Thyroid gland (tissue), 4 donors: ENCODE results near the gene VWA2. TPM values are rescaled to one million over a fixed set of nuclear protein-coding genes. Genes with fewer than 3 reads are reported as not detected.

ENCODE experiments used
- DNase-seq, 2 donors: peaks; one replicate each; pipeline ENCODE4 v3.0.0-alpha.2; 2019
- H3K27ac ChIP-seq, 3 donors: fragments of 200-600 bp; sonication (generic); 1 replicate in 2 of 3; 2 replicates in 1 of 3; pipeline ENCODE4 v1.5.1; 2016 to 2019; ENCODE audit warnings: mild to moderate bottlenecking in 1 of 3, moderate library complexity in 1 of 3
- H3K27me3 ChIP-seq: fragments of 200-600 bp; sonication (generic); one replicate; pipeline ENCODE4 v1.5.1; 2019
- H3K36me3 ChIP-seq, 2 donors: fragments of 200-600 bp; sonication (generic); one replicate each; pipeline ENCODE4 v1.5.1; 2016 to 2019
- H3K4me1 ChIP-seq, 2 donors: fragments of 200-600 bp; sonication (generic); one replicate each; pipeline ENCODE4 v1.5.1; 2017 to 2019
- H3K4me3 ChIP-seq, 3 donors: fragments of 200-600 bp; sonication (generic); replicated peaks in 1 of 3; 1 replicate in 2 of 3; 2 replicates in 1 of 3; pipeline ENCODE4 v1.5.1; 2016; ENCODE audit warnings: mild to moderate bottlenecking in 1 of 3
- H3K9me3 ChIP-seq: fragments of 200-600 bp; sonication (generic); one replicate; pipeline ENCODE4 v1.5.1; 2017
- POLR2A ChIP-seq, 2 donors: fragments of 450-650 bp; IDR thresholded peaks; one replicate each; pipeline ENCODE4 v1.6.1; 2017; ENCODE audit warnings: antibody characterized with exemption in 2 of 2, mild to moderate bottlenecking in 2 of 2, moderate library complexity in 1 of 2
- WGBS, 2 donors: methylation state at CpG; one replicate each; pipeline ENCODE4 v1.1.5; 2017; 5-methylcytosine and 5-hydroxymethylcytosine counted together
- intact Hi-C: fragments of 100-400 bp; cut with DNase I; formaldehyde crosslinking; loops from one replicate; pipeline ENCODE4 v1.15.1; 2023
- total RNA-seq, 4 donors: library from RNA; depleted of rRNA; stranded (reverse); fragments of >200 nt; gene quantifications; one replicate each; pipeline ENCODE4 v1.2.3, GENCODE V29; 2016
- TF ChIP-seq, protein P1 (sequence below), 6 experiments: fragments of 200-600 bp in 3 of 6; fragments of 450-650 bp in 3 of 6; sonication (generic) in 3 of 6; IDR thresholded peaks; one replicate each; pipeline ENCODE4 v1.5.1; 2016 to 2019; ENCODE audit warnings: antibody characterized with exemption in 6 of 6, mild to moderate bottlenecking in 2 of 6, inconsistent platforms in 1 of 6, moderate library complexity in 1 of 6

The VWA2 gene
- total RNA-seq, 4 donors from 2014 or later = 0.13 to 0.22 TPM; not detected in 2

DNA sequence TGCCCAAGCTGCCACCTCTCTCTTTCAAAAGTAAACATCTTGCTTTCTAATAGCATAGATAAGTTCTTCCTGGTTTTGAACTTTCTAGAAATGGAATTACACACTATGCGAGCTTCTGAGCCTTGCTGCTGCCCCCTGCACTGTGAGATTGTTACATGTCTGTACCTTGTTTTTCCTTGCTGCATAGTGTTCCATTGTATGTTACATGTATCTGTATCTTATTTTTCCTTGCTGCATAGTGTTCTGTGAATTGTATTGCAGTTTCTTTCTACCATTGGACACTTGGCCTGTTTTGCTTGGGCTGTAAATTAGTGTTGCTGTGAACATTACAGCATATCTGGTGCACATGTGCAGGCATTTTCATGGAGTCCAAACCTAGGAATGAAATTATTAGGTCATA is 24.0 kb upstream of the VWA2 start:
- intact Hi-C loops = no loop called here
- Histone ChIP-seq H3K27ac (no peak overlapping the region), H3K4me1 (no peaks in the 10 kb centered on the region), H3K4me3 (no peak overlapping the region), H3K9me3 (no peaks in the 10 kb centered on the region), H3K27me3 (no peaks in the 10 kb centered on the region), H3K36me3 (no peaks in the 10 kb centered on the region)
- TF ChIP-seq POLR2A (IDR thresholded peaks at IDR 0.05) = no peak
- TF ChIP-seq, protein P1, sequence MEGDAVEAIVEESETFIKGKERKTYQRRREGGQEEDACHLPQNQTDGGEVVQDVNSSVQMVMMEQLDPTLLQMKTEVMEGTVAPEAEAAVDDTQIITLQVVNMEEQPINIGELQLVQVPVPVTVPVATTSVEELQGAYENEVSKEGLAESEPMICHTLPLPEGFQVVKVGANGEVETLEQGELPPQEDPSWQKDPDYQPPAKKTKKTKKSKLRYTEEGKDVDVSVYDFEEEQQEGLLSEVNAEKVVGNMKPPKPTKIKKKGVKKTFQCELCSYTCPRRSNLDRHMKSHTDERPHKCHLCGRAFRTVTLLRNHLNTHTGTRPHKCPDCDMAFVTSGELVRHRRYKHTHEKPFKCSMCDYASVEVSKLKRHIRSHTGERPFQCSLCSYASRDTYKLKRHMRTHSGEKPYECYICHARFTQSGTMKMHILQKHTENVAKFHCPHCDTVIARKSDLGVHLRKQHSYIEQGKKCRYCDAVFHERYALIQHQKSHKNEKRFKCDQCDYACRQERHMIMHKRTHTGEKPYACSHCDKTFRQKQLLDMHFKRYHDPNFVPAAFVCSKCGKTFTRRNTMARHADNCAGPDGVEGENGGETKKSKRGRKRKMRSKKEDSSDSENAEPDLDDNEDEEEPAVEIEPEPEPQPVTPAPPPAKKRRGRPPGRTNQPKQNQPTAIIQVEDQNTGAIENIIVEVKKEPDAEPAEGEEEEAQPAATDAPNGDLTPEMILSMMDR (IDR thresholded peaks at IDR 0.05) = no peak
- no peak for DNase-seq
- 93 to 97% methylated on average over 1 of the region's 1 CpG for WGBS, 2 donors

DNA sequence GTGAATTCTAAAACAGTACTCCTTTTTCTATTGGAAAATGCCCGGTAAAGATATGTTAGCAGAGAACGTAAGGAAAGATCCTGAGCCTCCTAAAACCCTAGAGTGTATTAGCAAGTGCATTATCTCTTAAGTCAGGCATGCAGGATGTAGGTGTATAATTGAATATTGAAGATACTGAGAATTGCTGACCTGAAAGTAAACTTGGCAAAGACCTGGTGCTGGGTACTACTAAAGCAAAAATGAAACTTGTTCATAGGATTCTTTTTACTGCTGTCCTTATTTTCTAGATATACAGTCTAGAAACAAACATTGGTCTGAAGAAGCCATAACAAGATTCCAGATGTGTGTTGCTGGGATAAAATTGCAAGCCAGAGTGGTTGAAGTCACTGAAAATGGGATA is 18.8 kb upstream of the VWA2 start:
- TF ChIP-seq, protein P1 (IDR thresholded peaks at IDR 0.05) = no peak
- TF ChIP-seq POLR2A (IDR thresholded peaks at IDR 0.05) = no peak
- Histone ChIP-seq H3K27ac (no peak overlapping the region), H3K4me1 (no peaks in the 10 kb centered on the region), H3K9me3 (no peaks in the 10 kb centered on the region), H3K27me3 (no peaks in the 10 kb centered on the region), H3K36me3 (no peaks in the 10 kb centered on the region), H3K4me3 (no peak overlapping the region)
- no peak for DNase-seq
- WGBS, 2 donors = 82 to 88% methylated on average over 2 of the region's 2 CpGs
- intact Hi-C loops = no loop called here

DNA sequence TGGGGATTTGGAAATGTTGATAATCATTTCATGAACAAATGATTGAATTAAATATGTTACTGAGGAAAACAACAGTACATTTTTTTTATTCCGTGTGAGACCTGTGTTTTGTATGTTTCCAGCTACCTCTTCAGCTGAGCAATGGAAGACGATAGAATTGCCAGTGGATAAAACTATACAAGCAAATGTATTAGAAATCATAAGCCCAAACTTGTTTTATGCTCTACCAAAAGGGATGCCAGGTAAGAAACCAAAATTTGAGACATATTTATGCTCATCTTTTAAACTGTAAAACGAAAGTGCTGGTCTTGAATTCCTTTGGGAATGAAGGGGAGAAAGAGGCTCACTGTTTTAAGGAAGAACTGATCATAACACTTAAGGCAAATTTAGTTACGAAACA is 17.8 kb upstream of the VWA2 start:
- 85% methylated on average over 4 of the region's 4 CpGs for WGBS, 2 donors
- no peak overlapping the region for H3K4me3 ChIP-seq
- H3K27me3 ChIP-seq = no peaks in the 10 kb centered on the region
- intact Hi-C loops = no loop called here
- H3K27ac ChIP-seq = no peak overlapping the region
- no peaks in the 10 kb centered on the region for H3K9me3 ChIP-seq
- no peaks in the 10 kb centered on the region for H3K4me1 ChIP-seq
- no peaks in the 10 kb centered on the region for H3K36me3 ChIP-seq
- TF ChIP-seq, protein P1 (IDR thresholded peaks at IDR 0.05) = no peak
- TF ChIP-seq POLR2A (IDR thresholded peaks at IDR 0.05) = no peak
- no peak for DNase-seq

DNA sequence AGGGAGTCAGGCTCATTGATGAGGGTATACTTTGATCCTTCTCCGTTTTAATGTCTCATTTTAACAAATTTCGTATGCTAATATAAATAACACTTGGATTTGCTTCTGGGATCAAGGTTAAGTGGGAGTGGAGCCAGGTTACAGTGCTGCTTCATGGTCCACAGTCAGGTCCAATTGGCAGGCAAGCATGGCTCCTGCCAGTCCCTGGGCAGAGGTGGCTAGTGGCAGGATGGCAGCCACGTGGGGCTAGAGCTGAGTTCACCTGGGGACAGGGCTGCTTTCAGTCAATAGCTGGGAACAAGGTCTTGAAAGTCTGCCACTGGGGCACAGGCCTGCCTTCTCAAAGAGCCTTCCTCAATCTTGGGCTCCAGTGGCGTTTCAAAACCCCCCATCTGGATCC is 16.0 kb upstream of the VWA2 start:
- H3K27me3 ChIP-seq = no peaks in the 10 kb centered on the region
- intact Hi-C loops = no loop called here
- no peaks in the 10 kb centered on the region for H3K4me1 ChIP-seq
- H3K9me3 ChIP-seq = no peaks in the 10 kb centered on the region
- WGBS, 2 donors = 85% methylated on average over 4 of the region's 4 CpGs
- no peak overlapping the region for H3K4me3 ChIP-seq
- H3K27ac ChIP-seq = no peak overlapping the region
- no peaks in the 10 kb centered on the region for H3K36me3 ChIP-seq
- TF ChIP-seq POLR2A (IDR thresholded peaks at IDR 0.05) = no peak
- TF ChIP-seq, protein P1 (IDR thresholded peaks at IDR 0.05) = no peak
- no peak for DNase-seq

DNA sequence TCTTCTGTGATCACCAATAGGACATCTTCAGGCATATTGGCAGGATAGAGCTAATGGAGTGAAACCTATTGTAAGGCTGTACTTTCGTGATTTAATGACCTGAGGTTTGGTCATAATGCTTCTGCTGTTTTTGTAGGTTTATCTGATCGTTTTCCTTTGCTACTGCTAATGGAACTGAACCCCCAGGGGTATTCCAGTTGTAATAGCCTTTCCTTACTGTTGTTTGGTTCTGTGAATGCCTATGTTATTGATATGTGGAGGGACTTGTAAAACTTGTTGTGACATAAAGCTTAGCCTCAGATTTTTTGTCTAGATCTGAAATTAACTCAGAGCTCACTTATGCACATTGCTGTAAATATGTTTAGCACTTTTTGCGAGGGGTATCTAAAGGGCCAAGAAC is 10.9 kb upstream of the VWA2 start:
- DNase-seq = no peak
- intact Hi-C loops = no loop called here
- Histone ChIP-seq H3K36me3 (no peaks in the 10 kb centered on the region), H3K27ac (no peak overlapping the region), H3K9me3 (no peaks in the 10 kb centered on the region), H3K4me1 (no peaks in the 10 kb centered on the region), H3K4me3 (no peak overlapping the region), H3K27me3 (no peaks in the 10 kb centered on the region)
- TF ChIP-seq POLR2A (IDR thresholded peaks at IDR 0.05) = no peak
- TF ChIP-seq, protein P1 (IDR thresholded peaks at IDR 0.05) = no peak
- WGBS, 2 donors = 57 to 59% methylated on average over 3 of the region's 3 CpGs
